H1 (cell line): ENCODE data around the gene EXOC2. TPM values are rescaled to one million over a fixed set of nuclear protein-coding genes. Genes with fewer than 3 reads are reported as not detected.

Experiments
- CTCF ChIA-PET: fragments of 300-600 bp; sonication (Branson Sonifier 250); formaldehyde crosslinking; loops from one replicate; lab custom pipeline; 2021; ENCODE audit not compliant: partially characterized antibody; lab: Charles Lee
- POLR2A ChIA-PET: fragments of 300-600 bp; sonication (Branson Sonifier 250); formaldehyde crosslinking; loops from one replicate; lab custom pipeline; 2021; ENCODE audit warnings: inconsistent platforms; ENCODE audit not compliant: partially characterized antibody; lab: Charles Lee
- DNase-seq, 2 experiments: peaks; one replicate each; pipeline versions ENCODE4 v3.0.0 to v3.0.0-alpha.2; 2010 to 2022; ENCODE audit warnings: low spot score in 2 of 2, low read depth in 1 of 2, mixed read lengths in 1 of 2
- FAIRE-seq: peaks from 2 replicates; lab custom pipeline; 2011; peaks lifted over from hg19 to GRCh38; lab: Jason Lieb, UNC
- H2AFZ ChIP-seq: 2 replicates; pipeline ENCODE4 v1.8.1; 2012; ENCODE audit warnings: low read length, inconsistent platforms
- H2AK5ac ChIP-seq: 2 replicates; pipeline ENCODE4 v1.6.1; 2013; ENCODE audit warnings: low read depth, low read length
- H2BK120ac ChIP-seq: replicated peaks from 2 replicates; pipeline ENCODE3; 2013; ENCODE audit warnings: low read depth, low read length, inconsistent platforms
- H2BK12ac ChIP-seq: 2 replicates; pipeline ENCODE4 v1.6.1; 2013; ENCODE audit warnings: low read depth, low read length
- H2BK15ac ChIP-seq: 2 replicates; pipeline ENCODE4 v1.6.1; 2013; ENCODE audit warnings: low read length
- H2BK20ac ChIP-seq: 2 replicates; pipeline ENCODE4 v1.6.1; 2013; ENCODE audit warnings: low read length
- H2BK5ac ChIP-seq: 2 replicates; pipeline ENCODE4 v1.6.1; 2013; ENCODE audit warnings: low read depth, low read length
- H3K14ac ChIP-seq: 2 replicates; pipeline ENCODE4 v1.6.1; 2013; ENCODE audit warnings: inconsistent platforms; ENCODE audit not compliant: insufficient read length
- H3K18ac ChIP-seq: 2 replicates; pipeline ENCODE4 v1.6.1; 2013; ENCODE audit warnings: low read length; ENCODE audit errors: extremely low read depth
- H3K23ac ChIP-seq: 2 replicates; pipeline ENCODE4 v1.6.1; 2013; ENCODE audit warnings: inconsistent platforms; ENCODE audit not compliant: insufficient read length
- H3K23me2 ChIP-seq: 2 replicates; pipeline ENCODE4 v1.6.1; 2013; ENCODE audit warnings: low read depth, low read length
- H3K27ac ChIP-seq: 2 replicates; pipeline ENCODE4 v1.6.1; 2011; ENCODE audit warnings: low read depth, low read length, inconsistent platforms
- H3K27me3 ChIP-seq, 4 experiments: replicated peaks in 1 of 4; 1 replicate in 1 of 4; 2 replicates in 3 of 4; pipeline versions ENCODE4 v1.6.1 to v1.8.1; 2011 to 2013; ENCODE audit warnings: low read length in 3 of 4, mild to moderate bottlenecking in 3 of 4, inconsistent platforms in 2 of 4, mixed read lengths in 2 of 4, moderate library complexity in 1 of 4; ENCODE audit not compliant: control insufficient read depth in 3 of 4, insufficient read depth in 3 of 4; ENCODE audit errors: extremely low read depth in 1 of 4
- H3K36me3 ChIP-seq, 4 experiments: 2 replicates each; pipeline versions ENCODE4 v1.6.1 to v1.8.1; 2011 to 2013; ENCODE audit warnings: mild to moderate bottlenecking in 4 of 4, low read length in 3 of 4, moderate library complexity in 2 of 4, control low read depth in 1 of 4, inconsistent platforms in 1 of 4; ENCODE audit not compliant: insufficient read depth in 4 of 4, control insufficient read depth in 2 of 4
- H3K4ac ChIP-seq: replicated peaks from 2 replicates; pipeline ENCODE3; 2013; ENCODE audit warnings: low read length, low read depth, mixed read lengths, inconsistent platforms; ENCODE audit not compliant: insufficient read length
- H3K4me1 ChIP-seq, 4 experiments: replicated peaks in 1 of 4; 1 replicate in 1 of 4; 2 replicates in 3 of 4; pipeline versions ENCODE4 v1.6.1 to v1.8.1; 2011 to 2013; ENCODE audit warnings: low read length in 3 of 4, inconsistent platforms in 2 of 4, mixed read lengths in 1 of 4; ENCODE audit not compliant: insufficient read depth in 4 of 4, control insufficient read depth in 3 of 4
- H3K4me2 ChIP-seq, 2 experiments: 2 replicates each; pipeline versions ENCODE4 v1.6.1 to v1.8.1; 2011 to 2013; ENCODE audit warnings: low read depth in 2 of 2, low read length in 2 of 2, control low read depth in 1 of 2, inconsistent platforms in 1 of 2, mild to moderate bottlenecking in 1 of 2; ENCODE audit not compliant: insufficient read depth in 1 of 2
- H3K4me3 ChIP-seq, 4 experiments: fragments of 200-600, 300-600 bp in 1 of 4; sonication (generic), shearing (Covaris generic), sonication (Bioruptor Twin) in 1 of 4; 2 replicates each; pipeline versions ENCODE4 v1.5.1 to v1.8.1; 2011 to 2016; ENCODE audit warnings: low read length in 4 of 4, low read depth in 3 of 4, control low read depth in 2 of 4, inconsistent platforms in 2 of 4, mild to moderate bottlenecking in 2 of 4, mixed read lengths in 1 of 4, moderate library complexity in 1 of 4; ENCODE audit not compliant: insufficient read depth in 2 of 4; ENCODE audit errors: extremely low read depth in 1 of 4
- H3K56ac ChIP-seq: replicated peaks from 2 replicates; pipeline ENCODE3; 2013; ENCODE audit warnings: low read depth, mild to moderate bottlenecking, mixed read lengths, low read length, inconsistent platforms; ENCODE audit not compliant: insufficient read length
- H3K79me1 ChIP-seq: 2 replicates; pipeline ENCODE4 v1.6.1; 2013; ENCODE audit warnings: low read depth, low read length, control low read depth
- H3K79me2 ChIP-seq, 2 experiments: 2 replicates each; pipeline versions ENCODE4 v1.6.1 to v1.8.1; 2012 to 2013; ENCODE audit warnings: low read length in 2 of 2, mild to moderate bottlenecking in 2 of 2, inconsistent platforms in 1 of 2; ENCODE audit not compliant: insufficient read depth in 2 of 2, control insufficient read depth in 1 of 2
- H3K9ac ChIP-seq, 4 experiments: replicated peaks in 1 of 4; 1 replicate in 1 of 4; 2 replicates in 3 of 4; pipeline versions ENCODE4 v1.6.1 to v1.8.1; 2011 to 2013; ENCODE audit warnings: low read depth in 3 of 4, low read length in 3 of 4, control low read depth in 2 of 4, mild to moderate bottlenecking in 2 of 4, moderate library complexity in 2 of 4, inconsistent platforms in 1 of 4; ENCODE audit errors: extremely low read depth in 1 of 4
- H3K9me3 ChIP-seq, 2 experiments: 2 replicates each; pipeline versions ENCODE4 v1.6.1 to v1.8.1; 2012 to 2013; ENCODE audit warnings: mild to moderate bottlenecking in 2 of 2, moderate library complexity in 2 of 2, control low read depth in 1 of 2, inconsistent platforms in 1 of 2, low read depth in 1 of 2, low read length in 1 of 2, mixed read lengths in 1 of 2; ENCODE audit not compliant: insufficient read depth in 2 of 2
- H4K20me1 ChIP-seq, 2 experiments: replicated peaks in 1 of 2; 2 replicates each; pipeline versions ENCODE3 to v1.8.1; 2011 to 2013; ENCODE audit warnings: inconsistent platforms in 2 of 2, low read length in 2 of 2, mild to moderate bottlenecking in 1 of 2; ENCODE audit not compliant: insufficient read depth in 2 of 2, control insufficient read depth in 1 of 2
- H4K5ac ChIP-seq: 2 replicates; pipeline ENCODE4 v1.6.1; 2013; ENCODE audit warnings: low read length, low read depth, mixed read lengths, inconsistent platforms; ENCODE audit not compliant: insufficient read length
- H4K8ac ChIP-seq: 2 replicates; pipeline ENCODE4 v1.8.0; 2013; ENCODE audit warnings: mild to moderate bottlenecking, moderate library complexity, low read length, inconsistent platforms; ENCODE audit not compliant: insufficient read depth; ENCODE audit errors: extremely low read depth
- H4K91ac ChIP-seq: replicated peaks from 2 replicates; pipeline ENCODE3; 2013; ENCODE audit warnings: low read length, mixed read lengths, inconsistent platforms; ENCODE audit not compliant: insufficient read length
- ATF2 ChIP-seq: IDR thresholded peaks from 2 replicates; pipeline ENCODE4 v1.6.1; 2012; ENCODE audit warnings: low read length, inconsistent platforms
- CEBPB ChIP-seq: IDR thresholded peaks from 2 replicates; pipeline ENCODE4 v1.6.1; 2012; ENCODE audit warnings: low read depth, low read length
- CREB1 ChIP-seq: IDR thresholded peaks from 2 replicates; pipeline ENCODE4 v1.6.1; 2012; ENCODE audit warnings: inconsistent platforms
- EP300 ChIP-seq, 2 experiments: IDR thresholded peaks; 1 replicate in 1 of 2; 2 replicates in 1 of 2; pipeline ENCODE4 v1.6.1; 2011 to 2012; ENCODE audit warnings: low read depth in 2 of 2, low read length in 2 of 2, mild to moderate bottlenecking in 2 of 2, borderline replicate concordance in 1 of 2, inconsistent platforms in 1 of 2, moderate library complexity in 1 of 2
- MAFK ChIP-seq: IDR thresholded peaks from 2 replicates; pipeline ENCODE4 v1.6.1; 2012; ENCODE audit warnings: low read depth, mild to moderate bottlenecking, improper control_type of control experiment, low read length
- PHF8 ChIP-seq: fragments of 200-600 bp; sonication (generic); conservative IDR thresholded peaks from 2 replicates; pipeline ENCODE4 v1.7.1; 2012; ENCODE audit warnings: low read depth, mild to moderate bottlenecking, inconsistent platforms, low read length, moderate library complexity
- POLR2A ChIP-seq, 2 experiments: IDR thresholded peaks; 1 replicate in 1 of 2; 2 replicates in 1 of 2; pipeline ENCODE4 v1.6.1; 2011; ENCODE audit warnings: low read depth in 2 of 2, low read length in 2 of 2, mild to moderate bottlenecking in 2 of 2; ENCODE audit errors: control extremely low read depth in 1 of 2
- POLR2AphosphoS5 ChIP-seq: IDR thresholded peaks from 2 replicates; pipeline ENCODE4 v1.6.1; 2011; ENCODE audit warnings: low read depth, low read length
- POU5F1 ChIP-seq: IDR thresholded peaks from 2 replicates; pipeline ENCODE4 v1.6.1; 2011; ENCODE audit warnings: low read depth, mild to moderate bottlenecking, low read length, moderate library complexity
- RAD21 ChIP-seq, 2 experiments: IDR thresholded peaks in 1 of 2; conservative IDR thresholded peaks in 1 of 2; 2 replicates each; pipeline ENCODE4 v1.6.1; 2011; ENCODE audit warnings: low read depth in 2 of 2, low read length in 2 of 2, improper control_type of control experiment in 1 of 2, inconsistent platforms in 1 of 2, mild to moderate bottlenecking in 1 of 2, moderate library complexity in 1 of 2
- SIX5 ChIP-seq: IDR thresholded peaks from 2 replicates; pipeline ENCODE4 v1.6.1; 2011; ENCODE audit warnings: mild to moderate bottlenecking, low read depth, low read length
- WGBS, 2 experiments: shearing (Covaris generic) in 1 of 2; methylation state at CpG; one replicate each; pipeline versions ENCODE4 v1.1.6 to v1.1.7; 2013 to 2015; ENCODE audit warnings: low lambda C conversion rate in 2 of 2, mixed read lengths in 2 of 2, inconsistent platforms in 1 of 2, low coverage in 1 of 2, missing lambda C conversion rate in 1 of 2; ENCODE audit not compliant: insufficient replicate concordance in 2 of 2, insufficient coverage in 1 of 2, insufficient read length in 1 of 2; ENCODE audit errors: extremely low coverage in 1 of 2, missing lambda C conversion rate in 1 of 2; 5-methylcytosine and 5-hydroxymethylcytosine counted together
- polyA plus RNA-seq, 7 experiments: library from polyadenylated mRNA; depleted of rRNA in 3 of 7; stranded (reverse) in 5 of 7; unstranded in 2 of 7; fragments of >200 nt in 5 of 7; fragments of 200-250 nt in 2 of 7; gene quantifications; 1 replicate in 5 of 7; 2 replicates in 1 of 7; 4 replicates in 1 of 7; pipeline versions ENCODE4 v1.2.1 to v1.2.3, GENCODE V29; 2011 to 2013; ENCODE audit warnings: missing spikeins in 2 of 7, mixed read lengths in 2 of 7
- total RNA-seq: library from RNA; stranded (reverse); fragmentation: NEBNext Ultra II Directional; extraction: Animal tissue kit (Norgen Biotek cat#: 25700); gene quantifications from 2 replicates; pipeline ENCODE4 v1.2.1, GENCODE V29; 2021

EXOC2 gene
- total and polyA plus RNA-seq, 2 of the 8 experiments (the other 6 are each of a cell fraction or from before 2014, with no cell fraction given), result 25.5 to 44.4 TPM

- H3K27me3 ChIP-seq, result no peaks in the 10 kb centered on the region; a peak in 1 of 7 replicates
- H4K8ac ChIP-seq, result no peak overlapping the region
- H3K9me3 ChIP-seq, result peaks cover 26 to 30% of the 10 kb centered on the region in 2 experiments
- no peak overlapping the region for H2BK15ac ChIP-seq
- H3K23ac ChIP-seq, result no peak overlapping the region
- no peak overlapping the region for H2BK12ac ChIP-seq
- H4K91ac ChIP-seq, result no peak overlapping the region
- H2AK5ac ChIP-seq, result no peak overlapping the region
- POLR2A ChIA-PET, result no interaction called here
- H3K4me3 ChIP-seq, result no peak overlapping the region
- no peak overlapping the region for H3K4ac ChIP-seq
- H3K9ac ChIP-seq, result no peak overlapping the region
- CTCF ChIA-PET, result interaction anchor here (0.9 to 1.1 kb wide), 3 partner anchors 13 to 65 kb away, joined by 3 to 4 read pairs (median 3); no protein-coding TSS in a partner anchor
- no peak for FAIRE-seq
- H2BK120ac ChIP-seq, result no peak overlapping the region
- no peak overlapping the region for H2BK20ac ChIP-seq
- H3K27ac ChIP-seq, result no peak overlapping the region
- H4K5ac ChIP-seq, result no peak overlapping the region
- H4K20me1 ChIP-seq, result no peaks in the 10 kb centered on the region
- no peak overlapping the region for H3K14ac ChIP-seq
- H3K79me2 ChIP-seq, result no peaks in the 10 kb centered on the region
- H2AFZ ChIP-seq, result no peak overlapping the region
- H3K23me2 ChIP-seq, result no peaks in the 10 kb centered on the region
- H3K4me1 ChIP-seq, result no peaks in the 10 kb centered on the region
- H3K79me1 ChIP-seq, result no peaks in the 10 kb centered on the region
- no peak overlapping the region for H2BK5ac ChIP-seq
- no peak overlapping the region for H3K18ac ChIP-seq
- WGBS, 2 experiments, result 95% methylated on average over 4 of the region's 4 CpGs; no CpG with 5 or more reads in 1 of the 2 experiments
- H3K4me2 ChIP-seq, result no peak overlapping the region
- peaks cover 6 to 36% (median 22%) of the 10 kb centered on the region in 4 experiments; a peak in 6 of 8 replicates for H3K36me3 ChIP-seq
- H3K56ac ChIP-seq, result no peak overlapping the region
- no peak for DNase-seq
- TF ChIP-seq POLR2AphosphoS5 (no peak; the same call in 1 of the 2 replicates), EP300 (IDR thresholded peaks at IDR 0.05; ENCODE audit: borderline replicate concordance in 1 of 2, low read depth in 2 of 2, low read length in 2 of 2) (no peak), POU5F1 (no peak), SIX5 (no peak), PHF8 (no peak), CEBPB (no peak), RAD21 (IDR thresholded peaks at IDR 0.05 in 1 of 2, conservative IDR thresholded peaks at IDR 0.05 in 1 of 2; ENCODE audit: low read depth in 2 of 2, low read length in 2 of 2) (no peak), POLR2A (IDR thresholded peaks at IDR 0.05; ENCODE audit: control extremely low read depth in 1 of 2, low read depth in 2 of 2, low read length in 2 of 2) (no peak), CREB1 (no peak), MAFK (no peak), ATF2 (no peak)
These were observed 208.7 kb downstream of the EXOC2 start for GRCh38 chr6:484086-484745.
